GM13977 (cell line): ENCODE data around the gene FOXO3.

Experiments
- DNase-seq: peaks from one replicate; pipeline ENCODE4 v3.0.0; 2012; ENCODE audit warnings: low spot score
- in situ Hi-C: fragments of 300-500 bp; cut with MboI; formaldehyde crosslinking; loops from one replicate; pipeline ENCODE4 v1.12.0; 2022; ENCODE audit warnings: low sequenced_read_pairs, low pct_unique_long_range_greater_than_20kb, mixed read lengths, inconsistent platforms; ENCODE audit not compliant: unreplicated experiment
- TF ChIP-seq, protein P1 (sequence below): IDR thresholded peaks from 2 replicates; pipeline ENCODE4 v1.5.1; 2012; ENCODE audit warnings: mild to moderate bottlenecking, control low read depth; ENCODE audit not compliant: insufficient read depth; ENCODE audit errors: extremely low read depth, missing control alignments

FOXO3 gene

GRCh38 chr6:108672641-108673040, 111.9 kb downstream of the FOXO3 start:
- DNase-seq, result no peak
- in situ Hi-C loops, result no loop called here
- TF ChIP-seq, protein P1, sequence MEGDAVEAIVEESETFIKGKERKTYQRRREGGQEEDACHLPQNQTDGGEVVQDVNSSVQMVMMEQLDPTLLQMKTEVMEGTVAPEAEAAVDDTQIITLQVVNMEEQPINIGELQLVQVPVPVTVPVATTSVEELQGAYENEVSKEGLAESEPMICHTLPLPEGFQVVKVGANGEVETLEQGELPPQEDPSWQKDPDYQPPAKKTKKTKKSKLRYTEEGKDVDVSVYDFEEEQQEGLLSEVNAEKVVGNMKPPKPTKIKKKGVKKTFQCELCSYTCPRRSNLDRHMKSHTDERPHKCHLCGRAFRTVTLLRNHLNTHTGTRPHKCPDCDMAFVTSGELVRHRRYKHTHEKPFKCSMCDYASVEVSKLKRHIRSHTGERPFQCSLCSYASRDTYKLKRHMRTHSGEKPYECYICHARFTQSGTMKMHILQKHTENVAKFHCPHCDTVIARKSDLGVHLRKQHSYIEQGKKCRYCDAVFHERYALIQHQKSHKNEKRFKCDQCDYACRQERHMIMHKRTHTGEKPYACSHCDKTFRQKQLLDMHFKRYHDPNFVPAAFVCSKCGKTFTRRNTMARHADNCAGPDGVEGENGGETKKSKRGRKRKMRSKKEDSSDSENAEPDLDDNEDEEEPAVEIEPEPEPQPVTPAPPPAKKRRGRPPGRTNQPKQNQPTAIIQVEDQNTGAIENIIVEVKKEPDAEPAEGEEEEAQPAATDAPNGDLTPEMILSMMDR, result no peak

- in situ Hi-C loops, result no loop called here
- TF ChIP-seq, protein P1, result no peak
- no peak for DNase-seq
Measured at GRCh38 chr6:108673153-108673552, 112.4 kb downstream of the FOXO3 start.

GRCh38 chr6:108673602-108674001, 112.9 kb downstream of the FOXO3 start:
- no peak for DNase-seq
- TF ChIP-seq, protein P1, result no peak
- in situ Hi-C loops, result no loop called here

- TF ChIP-seq, protein P1, result no peak
- DNase-seq, result no peak
- in situ Hi-C loops, result no loop called here
Measured at GRCh38 chr6:108675226-108676200, 114.8 kb downstream of the FOXO3 start.

- TF ChIP-seq, protein P1, result no peak
- in situ Hi-C loops, result no loop called here
- no peak for DNase-seq
Measured at GRCh38 chr6:108676555-108676954, 115.8 kb downstream of the FOXO3 start.

GRCh38 chr6:108677357-108677756, 116.6 kb downstream of the FOXO3 start:
- TF ChIP-seq, protein P1, result no peak
- no peak for DNase-seq
- in situ Hi-C loops, result no loop called here
